Stimulated activated CD4-positive, alpha-beta T cell treated with anti-CD3 and anti-CD28 coated beads, Interleukin-1b, Interleukin-23, amount 100 ng/mL, for 24 hours (primary cell): ENCODE results near the gene MAEL.
A peak's percentile ranks its signal among the peaks of the same experiment; 100 is the strongest.
"Not testable (repeated sequence)": the region's sequence is repeated elsewhere in the genome, so short reads cannot be mapped to it uniquely, and the experiment has no call there.

Experiments used
- DNase-seq, 4 experiments: peaks; one replicate each; pipeline ENCODE4 v3.0.0-alpha.2; 2020; ENCODE audit warnings: low read depth in 4 of 4, low spot score in 1 of 4

MAEL gene

GRCh38 chr1:166977951-166978350 is 11.1 kb upstream of the MAEL start:
- DNase-seq, result no peak

- no peak for DNase-seq
Observed at GRCh38 chr1:166978821-166979220, 10.3 kb upstream of the MAEL start.

DNA sequence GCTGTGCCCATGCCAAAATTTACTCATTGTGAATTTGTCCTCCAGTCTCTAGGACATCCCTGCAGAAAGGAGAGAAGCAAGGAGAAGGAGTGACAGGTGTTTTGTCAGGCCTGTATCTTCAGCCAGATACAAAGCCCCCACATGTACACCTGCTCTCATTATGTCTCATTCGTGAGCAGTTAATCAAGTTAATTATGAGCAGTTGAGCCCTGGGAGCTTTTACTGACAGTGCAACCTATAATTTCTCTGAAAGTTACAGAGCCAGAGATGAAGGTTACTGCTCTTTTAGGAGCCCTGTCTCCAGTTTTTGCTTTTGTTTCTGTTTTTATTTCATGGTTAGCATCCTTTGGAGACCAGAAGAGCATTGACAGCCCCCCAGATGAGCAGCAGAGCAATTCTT is 8.7 kb upstream of the MAEL start:
- DNase-seq, result no peak

DNA sequence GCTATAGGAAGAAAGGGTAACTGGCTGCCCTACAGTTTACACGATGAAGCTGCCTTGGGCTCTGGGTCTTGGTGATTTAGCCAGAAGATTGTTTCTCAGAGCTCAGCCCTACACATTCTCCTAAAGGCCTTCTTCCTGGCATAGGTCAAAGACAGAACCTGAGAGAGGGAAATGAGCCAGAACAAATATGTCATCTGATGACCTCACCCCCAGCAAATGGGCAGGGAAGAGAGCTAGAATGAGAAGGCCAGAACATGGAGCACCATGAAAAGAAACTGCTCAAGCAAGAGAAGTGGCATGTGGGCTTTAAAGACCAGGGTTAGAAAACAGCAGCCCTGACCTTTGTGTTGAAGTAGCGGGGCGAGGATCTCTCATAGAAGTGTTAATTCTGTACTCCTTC is 8.3 kb upstream of the MAEL start:
- no peak for DNase-seq

GRCh38 chr1:166981589-166981988 is 7.5 kb upstream of the MAEL start:
- no peak for DNase-seq

DNA sequence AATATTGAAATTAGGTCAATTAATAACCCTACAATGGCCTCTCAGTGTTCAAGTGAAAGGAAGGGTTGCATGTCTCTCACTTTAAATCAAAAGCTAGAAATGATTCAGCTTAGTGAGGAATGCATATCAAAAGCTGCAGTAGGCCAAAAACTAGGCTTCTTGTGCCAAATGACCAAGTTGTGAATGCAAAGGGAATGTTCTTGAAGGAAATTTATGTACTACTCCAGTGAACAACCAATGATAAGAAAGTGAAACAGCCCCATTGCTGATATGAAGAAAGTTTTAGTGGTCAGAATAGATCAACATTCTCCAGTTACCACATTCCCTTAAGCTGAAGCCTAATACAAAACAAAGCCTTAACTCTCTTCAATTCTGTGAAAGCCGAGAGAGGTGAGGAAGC is 10.0 kb downstream of the MAEL start:
- no peak for DNase-seq

DNA sequence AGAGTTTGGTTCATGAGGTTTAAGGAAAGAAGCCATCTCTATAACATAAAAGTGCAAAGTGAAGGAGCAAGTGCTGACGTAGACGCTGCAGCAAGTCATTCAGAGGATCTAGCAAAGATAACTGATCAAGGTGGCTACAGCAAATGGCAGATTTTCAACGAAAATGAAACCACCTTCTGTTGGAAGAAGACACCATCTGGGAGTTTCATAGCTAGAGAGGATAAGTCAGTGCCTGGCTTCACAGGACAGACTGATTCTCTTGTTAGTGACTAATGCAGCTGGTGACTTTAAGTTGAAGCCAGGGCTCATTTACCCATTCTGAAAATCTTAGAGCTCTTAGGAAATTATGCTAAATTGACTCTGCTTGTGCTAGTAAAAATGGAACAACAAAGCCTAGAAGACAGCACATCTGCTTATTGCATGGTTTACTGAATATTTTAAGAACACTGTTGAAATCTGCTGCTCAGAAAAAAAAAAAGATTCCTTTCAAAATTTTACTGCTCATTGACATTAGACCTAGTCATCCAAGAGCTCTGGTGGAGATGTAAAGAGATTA is 10.5 kb downstream of the MAEL start:
- no peak for DNase-seq

- DNase-seq, result no peak
Observed at GRCh38 chr1:167000546-167000945, 11.5 kb downstream of the MAEL start.

- DNase-seq, result no peak
Observed at GRCh38 chr1:167002354-167002753, 13.3 kb downstream of the MAEL start.

DNA sequence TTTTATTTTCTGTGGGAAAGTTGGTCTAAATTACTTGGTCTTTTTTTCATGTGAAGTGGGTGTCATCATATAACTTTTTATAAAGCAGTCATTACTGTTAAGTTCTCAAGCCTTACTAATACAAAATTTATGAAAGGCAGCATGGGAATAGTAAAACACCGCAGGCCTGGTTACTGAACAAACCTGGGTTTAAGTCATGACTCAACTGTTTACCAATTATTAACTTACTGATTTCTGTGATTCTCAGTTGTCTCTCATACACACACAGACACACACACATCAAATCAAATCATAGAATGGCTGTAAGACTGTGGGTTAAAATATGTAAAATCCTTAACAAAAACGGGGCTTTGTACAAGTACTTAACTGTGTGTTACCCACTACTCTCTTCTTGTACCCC is 14.6 kb downstream of the MAEL start:
- DNase-seq, result no peak

DNA sequence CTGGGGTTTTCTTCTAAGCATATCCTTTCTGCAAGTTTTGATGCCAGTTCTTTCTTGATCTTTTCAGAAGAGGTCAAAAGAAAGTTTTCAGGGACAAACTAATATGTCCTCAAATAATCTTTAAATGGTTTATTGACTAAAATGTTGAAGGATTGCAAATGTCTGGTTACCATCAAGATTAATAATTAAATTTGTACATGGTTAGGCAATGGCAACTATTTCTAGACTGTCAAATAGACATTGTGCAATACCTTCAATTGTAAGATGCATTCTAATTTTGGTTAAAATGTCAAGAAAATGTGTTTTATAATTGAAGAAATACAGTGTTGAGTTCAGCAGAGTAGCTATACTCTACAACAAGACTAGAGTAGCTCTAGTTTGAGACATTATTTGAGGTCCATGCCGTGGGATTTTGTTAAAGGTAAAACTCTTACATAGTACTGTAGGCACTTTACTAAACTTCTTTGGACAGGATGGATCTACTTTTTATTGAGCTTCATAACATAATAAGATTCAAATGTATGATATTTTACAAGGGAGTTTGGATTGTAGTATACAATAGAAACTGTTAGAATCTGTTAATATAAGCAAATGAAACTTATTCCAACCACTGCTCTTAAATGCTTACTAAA is 22.6 kb downstream of the MAEL start:
- DNase-seq, result no peak

DNA sequence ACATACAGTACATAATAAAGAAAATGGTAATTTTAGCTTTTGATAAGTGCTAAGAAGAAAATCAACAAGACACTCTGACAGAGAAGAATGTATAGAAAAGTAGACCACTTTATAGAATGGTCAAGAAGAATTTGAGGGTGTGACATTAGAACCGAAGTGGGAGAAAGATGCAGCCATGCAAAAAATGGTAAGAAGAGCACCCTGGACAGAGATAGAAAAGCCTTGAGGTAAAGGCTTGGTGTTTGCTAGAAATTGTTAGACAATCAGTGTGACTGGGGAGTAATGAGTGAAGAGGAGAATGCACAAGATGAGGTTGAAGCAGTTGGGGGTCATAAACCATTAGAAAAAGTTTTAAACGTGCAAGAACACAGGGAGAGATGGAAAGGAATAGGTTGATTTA is 23.5 kb downstream of the MAEL start:
- DNase-seq, result no peak

DNA sequence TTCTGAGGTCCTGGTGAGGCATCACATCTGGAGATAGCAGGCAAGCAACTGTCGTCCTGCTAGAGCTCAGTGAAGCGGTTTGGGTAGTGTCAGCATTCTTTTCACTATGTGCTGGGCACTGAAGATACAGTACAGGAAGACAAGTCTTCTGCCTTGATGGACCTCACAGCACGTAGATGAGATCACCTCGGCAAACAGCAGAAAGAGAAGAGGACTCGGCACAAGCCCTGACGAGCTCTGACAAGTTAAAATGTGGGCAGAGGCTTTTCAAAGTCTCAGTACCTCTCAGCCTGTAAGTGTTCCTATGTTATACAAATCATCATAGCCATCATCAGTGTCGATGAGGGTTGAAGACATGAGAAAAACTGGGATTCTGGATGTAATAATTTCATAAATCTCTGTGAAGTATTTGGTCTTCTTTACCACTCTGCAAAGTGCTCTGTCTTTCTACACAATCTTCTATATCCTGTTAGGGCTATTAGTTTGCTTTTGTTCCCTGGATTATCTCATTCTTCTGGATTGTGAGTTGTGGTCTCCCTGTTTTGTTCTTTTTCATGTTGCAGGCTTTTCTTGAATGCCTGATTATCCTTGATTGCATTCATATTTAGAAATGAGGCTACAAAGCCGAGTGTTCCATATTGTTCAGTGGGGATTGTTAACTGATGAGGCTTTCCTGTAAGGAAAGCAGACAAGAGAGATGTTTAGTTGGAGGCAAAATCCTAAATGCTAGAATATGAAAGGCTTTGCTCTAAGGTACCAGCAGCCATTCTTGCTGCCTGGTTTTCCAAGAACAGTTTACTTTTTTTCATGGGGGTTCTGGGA is 24.2 kb downstream of the MAEL start:
- no peak for DNase-seq

- no peak for DNase-seq
Observed at GRCh38 chr1:167016100-167016750, 27.1 kb downstream of the MAEL start.

GRCh38 chr1:167022384-167022783 is 33.3 kb downstream of the MAEL start:
- no peak for DNase-seq

DNA sequence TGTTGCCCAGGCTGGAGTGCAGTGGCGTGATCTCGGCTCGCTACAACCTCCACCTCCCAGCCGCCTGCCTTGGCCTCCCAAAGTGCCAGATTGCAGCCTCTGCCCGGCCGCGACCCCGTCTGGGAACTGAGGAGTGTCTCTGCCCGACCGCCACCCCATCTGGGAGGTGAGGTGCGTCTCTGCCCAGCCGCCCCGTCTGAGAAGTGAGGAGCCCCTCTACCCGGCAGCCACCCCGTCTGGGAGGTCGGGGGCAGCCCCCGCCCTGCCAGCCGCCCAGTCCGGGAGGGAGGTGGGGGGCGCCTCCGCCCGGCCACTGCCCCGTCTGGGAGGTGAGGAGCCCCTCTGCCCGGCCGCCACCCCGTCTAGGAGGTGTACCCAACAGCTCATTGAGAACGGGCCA is 40.5 kb downstream of the MAEL start:
- DNase-seq, result not testable (repeated sequence)

GRCh38 chr1:167033646-167034045 is 44.6 kb downstream of the MAEL start:
- no peak for DNase-seq

DNA sequence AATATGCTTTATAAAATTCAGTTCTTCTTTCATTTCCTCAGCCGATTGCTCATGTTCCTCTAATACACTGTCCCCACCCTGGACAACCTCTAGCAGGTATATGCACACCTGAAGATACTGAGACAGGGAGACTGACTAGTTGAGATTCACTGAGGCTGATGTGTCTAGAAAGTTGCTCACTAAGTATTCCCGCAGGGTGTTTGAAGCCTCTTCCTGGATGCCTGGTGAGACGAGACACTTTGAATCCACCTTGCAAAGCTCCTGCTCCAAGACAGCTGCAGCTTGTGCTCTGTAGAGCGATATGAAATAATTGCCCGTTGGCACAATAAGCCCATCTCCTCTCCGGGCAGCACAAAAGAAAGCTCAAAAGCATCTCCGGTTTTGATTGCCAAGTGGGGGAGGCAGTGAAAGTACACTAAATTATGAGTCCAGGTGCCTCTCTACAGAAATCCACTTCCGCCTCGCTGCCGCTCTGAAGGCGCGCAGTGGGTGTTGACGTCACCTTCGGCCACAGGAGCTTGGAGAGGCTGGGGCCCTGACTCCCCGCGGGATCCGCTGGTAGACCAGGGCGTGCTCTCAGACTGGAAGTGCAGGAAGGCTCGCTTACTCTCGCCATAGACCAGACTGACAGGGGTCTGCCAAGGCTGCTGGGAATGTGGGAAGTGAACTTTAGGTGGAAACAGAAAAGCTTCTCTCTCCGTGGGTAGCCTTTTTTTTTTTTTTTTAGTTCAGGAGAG is 54.8 kb downstream of the MAEL start:
- DNase-seq, result peak in 2 of 4 experiments; percentile 41 to 69

GRCh38 chr1:167051907-167052306 is 62.8 kb downstream of the MAEL start:
- no peak for DNase-seq

DNA sequence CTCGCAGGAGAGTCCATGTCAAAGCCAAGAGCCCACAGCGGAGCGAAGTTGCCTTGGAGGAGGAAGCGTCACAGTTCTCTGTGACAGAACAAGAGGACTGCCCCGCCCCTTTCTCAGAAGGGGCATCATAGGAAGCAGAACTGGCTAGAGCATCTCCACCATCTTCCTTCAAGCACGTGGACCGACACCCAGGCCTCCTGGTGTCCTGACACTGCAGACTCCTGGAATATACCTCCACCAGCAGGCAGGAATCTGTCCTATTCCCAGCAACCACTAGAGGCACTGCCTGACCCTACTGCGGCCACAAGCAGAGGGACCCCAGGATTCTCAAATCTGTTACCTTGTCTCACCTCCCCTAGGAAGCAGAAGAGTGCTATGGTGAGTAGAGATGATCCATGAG is 63.3 kb downstream of the MAEL start:
- DNase-seq, result no peak

DNA sequence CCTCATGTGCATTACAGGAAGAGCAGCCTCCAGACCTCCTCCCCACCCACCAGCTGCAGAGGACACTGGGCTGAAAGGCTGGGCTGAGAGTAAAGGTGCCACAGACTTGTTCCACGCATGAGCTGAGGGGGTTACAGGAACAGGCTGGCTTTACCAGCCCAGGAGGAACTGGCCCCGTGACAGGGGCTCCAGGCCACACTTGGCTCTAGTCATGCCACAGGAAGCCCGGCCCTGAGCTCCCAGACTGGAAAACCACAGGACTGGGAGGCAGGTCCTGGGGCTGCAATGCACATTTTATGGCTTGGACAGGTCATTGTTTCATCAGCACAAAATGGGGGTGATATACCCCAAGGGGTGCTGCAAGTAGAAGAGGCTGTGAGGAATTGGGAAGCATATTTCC is 65.5 kb downstream of the MAEL start:
- no peak for DNase-seq
